Thoracic aorta (tissue), 2 donors: ENCODE results near the gene ATP10A. TPM values are rescaled to one million over a fixed set of nuclear protein-coding genes. Genes with fewer than 3 reads are reported as not detected.

Source experiments
- ATAC-seq: fragments of 150-250 bp; one replicate; pipeline ENCODE4 v1.8.0; 2017; ENCODE audit warnings: low read depth; ENCODE audit not compliant: insufficient number of reproducible peaks, low FRiP score
- DNase-seq: peaks from one replicate; pipeline ENCODE4 v3.0.0-alpha.2; 2020; ENCODE audit warnings: low spot score
- H3K27ac ChIP-seq, 2 donors: fragments of 200-600 bp; sonication (generic); 1 replicate in 1 of 2; 2 replicates in 1 of 2; pipeline ENCODE4 v1.5.1; 2016; ENCODE audit warnings: mild to moderate bottlenecking in 2 of 2, moderate library complexity in 2 of 2
- H3K27me3 ChIP-seq: fragments of 200-600 bp; sonication (generic); replicated peaks from 2 replicates; pipeline ENCODE4 v1.6.0; 2016; ENCODE audit warnings: mild to moderate bottlenecking; ENCODE audit not compliant: insufficient read depth
- H3K36me3 ChIP-seq: fragments of 200-600 bp; sonication (generic); one replicate; pipeline ENCODE4 v1.5.1; 2016
- H3K4me1 ChIP-seq, 2 donors: fragments of 200-600 bp; sonication (generic); 1 replicate in 1 of 2; 2 replicates in 1 of 2; pipeline versions ENCODE4 v1.5.1 to v1.6.0; 2016; ENCODE audit warnings: low read depth in 2 of 2, mild to moderate bottlenecking in 1 of 2; ENCODE audit not compliant: control insufficient read depth in 1 of 2
- H3K4me3 ChIP-seq: fragments of 200-600 bp; sonication (generic); 2 replicates; pipeline ENCODE4 v1.5.1; 2016; ENCODE audit warnings: mild to moderate bottlenecking
- H3K9me3 ChIP-seq: fragments of 200-600 bp; sonication (generic); 2 replicates; pipeline ENCODE4 v1.5.1; 2016
- CTCF ChIP-seq: fragments of 200-600 bp; sonication (generic); IDR thresholded peaks from one replicate; pipeline ENCODE4 v1.5.1; 2019; ENCODE audit warnings: antibody characterized with exemption
- total RNA-seq, 2 donors: library from RNA; depleted of rRNA; stranded (reverse); fragments of >200 nt; gene quantifications; one replicate each; pipeline versions ENCODE4 v1.1.0 to v1.2.3, GENCODE V29; 2016

ATP10A gene
- total RNA-seq, result 10 to 100 TPM; 59.4 to 89.8 TPM

GRCh38 chr15:25863111-25863967 is at the start of gene ATP10A:
Gene ATP10A, minus strand, starts transcription at chr15:25863327. Its CDS starts 231 bp downstream, at chr15:25863096.
- peak within 1 kb of the TSS; percentile 92 to 95 for H3K27ac ChIP-seq
- DNase-seq (no peak), ATAC-seq (no peak)
- H3K27me3 ChIP-seq, result no peaks in the 10 kb centered on the region
- TF ChIP-seq CTCF, result no peak
- H3K4me1 ChIP-seq, result peaks cover 7 to 27% of the 10 kb centered on the region in 2 donors
- H3K36me3 ChIP-seq, result no peaks in the 10 kb centered on the region
- no peaks in the 10 kb centered on the region for H3K9me3 ChIP-seq
- H3K4me3 ChIP-seq, result peak within 1 kb of the TSS; percentile 92

- TF ChIP-seq CTCF, result no peak
- Histone ChIP-seq H3K9me3 (no peaks in the 10 kb centered on the region), H3K27me3 (no peaks in the 10 kb centered on the region), H3K4me3 (no peak overlapping the region), H3K36me3 (no peaks in the 10 kb centered on the region), H3K4me1 (no peaks in the 10 kb centered on the region), H3K27ac (no peak overlapping the region)
- ATAC-seq (no peak), DNase-seq (no peak)
Observed at GRCh38 chr15:25912035-25912434, 48.9 kb upstream of the ATP10A start.

GRCh38 chr15:25910832-25911231 is 47.7 kb upstream of the ATP10A start:
- no peak for TF ChIP-seq CTCF
- Histone ChIP-seq H3K4me1 (no peaks in the 10 kb centered on the region), H3K9me3 (no peaks in the 10 kb centered on the region), H3K4me3 (no peak overlapping the region), H3K36me3 (no peaks in the 10 kb centered on the region), H3K27ac (no peak overlapping the region), H3K27me3 (no peaks in the 10 kb centered on the region)
- ATAC-seq (no peak), DNase-seq (no peak)

- H3K4me1 ChIP-seq, result no peaks in the 10 kb centered on the region
- no peaks in the 10 kb centered on the region for H3K27me3 ChIP-seq
- no peak for ATAC-seq
- no peak for DNase-seq
- H3K36me3 ChIP-seq, result no peaks in the 10 kb centered on the region
- TF ChIP-seq CTCF, result no peak
- H3K9me3 ChIP-seq, result no peaks in the 10 kb centered on the region
- H3K27ac ChIP-seq, result no peak overlapping the region
- H3K4me3 ChIP-seq, result no peak overlapping the region
Observed at GRCh38 chr15:25909806-25910205, 46.7 kb upstream of the ATP10A start.

GRCh38 chr15:25909325-25909724 is 46.2 kb upstream of the ATP10A start:
- no peak overlapping the region for H3K27ac ChIP-seq

More at GRCh38 chr15:25909325-25909724, 46.2 kb upstream of the ATP10A start:
- TF ChIP-seq CTCF, result no peak
- H3K27me3 ChIP-seq, result no peaks in the 10 kb centered on the region
- no peaks in the 10 kb centered on the region for H3K4me1 ChIP-seq
- no peaks in the 10 kb centered on the region for H3K9me3 ChIP-seq
- H3K36me3 ChIP-seq, result no peaks in the 10 kb centered on the region
- ATAC-seq (no peak), DNase-seq (no peak)
- no peak overlapping the region for H3K4me3 ChIP-seq
